SK-N-SH (cell line): ENCODE data around the gene CIC.

ENCODE experiments used
- EP300 ChIP-seq, 2 experiments: IDR thresholded peaks; 2 replicates each; pipeline versions ENCODE4 v1.4.0 to v1.6.1; 2012; ENCODE audit warnings: borderline replicate concordance in 1 of 2, low read depth in 1 of 2, low read length in 1 of 2
- EZH2phosphoT487 ChIP-seq: fragments of 200-600 bp; sonication (generic); IDR thresholded peaks from 2 replicates; pipeline ENCODE4 v1.6.1; 2017; ENCODE audit warnings: low read depth, mixed run types, mild to moderate bottlenecking, antibody characterized with exemption, moderate library complexity, borderline replicate concordance
- GATA2 ChIP-seq: sonication (generic); formaldehyde crosslinking; IDR thresholded peaks from 2 replicates; pipeline ENCODE4 v1.5.0; 2020; ENCODE audit warnings: mild to moderate bottlenecking, missing genetic modification reagents
- MXI1 ChIP-seq: IDR thresholded peaks from 2 replicates; pipeline ENCODE4 v1.6.1; 2012; ENCODE audit warnings: mild to moderate bottlenecking, low read depth, low read length, improper control_type of control experiment
- POLR2AphosphoS5 ChIP-seq: IDR thresholded peaks from 2 replicates; pipeline ENCODE4 v1.6.1; 2012; ENCODE audit warnings: low read depth, low read length
- RAD21 ChIP-seq: IDR thresholded peaks from 2 replicates; pipeline ENCODE4 v1.6.1; 2012; ENCODE audit warnings: mild to moderate bottlenecking, low read length
- RCOR1 ChIP-seq: fragments of 150-350 bp; IDR thresholded peaks from 2 replicates; pipeline ENCODE4 v1.6.1; 2017; ENCODE audit warnings: antibody characterized with exemption, low read length
- RFX5 ChIP-seq: IDR thresholded peaks from 2 replicates; pipeline ENCODE4 v1.6.1; 2012; ENCODE audit warnings: mild to moderate bottlenecking, improper control_type of control experiment, low read length
- TF ChIP-seq, protein P1 (sequence below): fragments of 200-600 bp; sonication (generic); IDR thresholded peaks from 2 replicates; pipeline ENCODE4 v1.6.1; 2017; ENCODE audit warnings: antibody characterized with exemption, mild to moderate bottlenecking, moderate library complexity
- TF ChIP-seq, protein P2 (sequence below): IDR thresholded peaks from 2 replicates; pipeline ENCODE4 v1.6.1; 2012; ENCODE audit warnings: mild to moderate bottlenecking, low read depth, low read length, moderate library complexity

DNA sequence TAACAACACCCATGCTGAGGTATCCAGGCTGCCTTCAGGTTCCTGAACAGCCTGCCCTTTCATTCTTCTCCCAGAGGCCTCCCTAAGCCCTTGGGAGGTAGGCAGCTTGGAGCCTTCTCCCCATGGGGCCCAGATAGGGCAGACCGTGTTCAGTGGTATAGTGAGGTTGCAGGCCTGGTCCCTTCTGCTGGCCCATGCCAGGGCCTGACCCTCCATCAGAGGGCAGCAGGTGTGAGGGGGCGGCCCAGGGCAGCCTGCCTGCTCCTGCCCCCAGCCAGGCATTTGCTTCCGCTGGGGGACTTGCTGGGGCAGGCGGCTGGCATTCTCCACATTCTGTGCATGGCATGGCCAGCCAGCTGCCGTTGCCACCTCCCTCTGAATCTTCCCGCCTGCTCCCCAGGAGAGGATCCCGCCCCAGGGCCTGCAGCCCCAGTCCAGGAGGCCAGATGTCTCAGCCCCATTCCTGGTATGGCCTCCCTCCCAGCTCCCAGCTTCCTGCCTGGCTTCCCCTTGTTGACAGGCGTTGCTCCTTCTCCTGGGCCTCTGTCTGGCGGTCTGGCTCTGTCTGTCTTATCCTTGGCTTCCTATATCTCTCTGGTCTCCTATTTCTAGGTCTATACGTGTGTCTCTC is 8.9 kb downstream of the CIC start:
- TF ChIP-seq EP300 (IDR thresholded peaks at IDR 0.05; ENCODE audit: borderline replicate concordance in 1 of 2, low read depth in 1 of 2, low read length in 1 of 2) (peak in 1 of 2 experiments; percentile 60; a peak in 2 of 4 replicates), MXI1 (peak; percentile 92), EZH2phosphoT487 (no peak), RCOR1 (peak; percentile 60; the same call in 1 of the 2 replicates), RFX5 (no peak), POLR2AphosphoS5 (peak; percentile 35; the same call in 1 of the 2 replicates), GATA2 (CRISPR knock-in tag) (no peak), RAD21 (no peak)
- TF ChIP-seq, protein P1, sequence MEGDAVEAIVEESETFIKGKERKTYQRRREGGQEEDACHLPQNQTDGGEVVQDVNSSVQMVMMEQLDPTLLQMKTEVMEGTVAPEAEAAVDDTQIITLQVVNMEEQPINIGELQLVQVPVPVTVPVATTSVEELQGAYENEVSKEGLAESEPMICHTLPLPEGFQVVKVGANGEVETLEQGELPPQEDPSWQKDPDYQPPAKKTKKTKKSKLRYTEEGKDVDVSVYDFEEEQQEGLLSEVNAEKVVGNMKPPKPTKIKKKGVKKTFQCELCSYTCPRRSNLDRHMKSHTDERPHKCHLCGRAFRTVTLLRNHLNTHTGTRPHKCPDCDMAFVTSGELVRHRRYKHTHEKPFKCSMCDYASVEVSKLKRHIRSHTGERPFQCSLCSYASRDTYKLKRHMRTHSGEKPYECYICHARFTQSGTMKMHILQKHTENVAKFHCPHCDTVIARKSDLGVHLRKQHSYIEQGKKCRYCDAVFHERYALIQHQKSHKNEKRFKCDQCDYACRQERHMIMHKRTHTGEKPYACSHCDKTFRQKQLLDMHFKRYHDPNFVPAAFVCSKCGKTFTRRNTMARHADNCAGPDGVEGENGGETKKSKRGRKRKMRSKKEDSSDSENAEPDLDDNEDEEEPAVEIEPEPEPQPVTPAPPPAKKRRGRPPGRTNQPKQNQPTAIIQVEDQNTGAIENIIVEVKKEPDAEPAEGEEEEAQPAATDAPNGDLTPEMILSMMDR = no peak
- TF ChIP-seq, protein P2, sequence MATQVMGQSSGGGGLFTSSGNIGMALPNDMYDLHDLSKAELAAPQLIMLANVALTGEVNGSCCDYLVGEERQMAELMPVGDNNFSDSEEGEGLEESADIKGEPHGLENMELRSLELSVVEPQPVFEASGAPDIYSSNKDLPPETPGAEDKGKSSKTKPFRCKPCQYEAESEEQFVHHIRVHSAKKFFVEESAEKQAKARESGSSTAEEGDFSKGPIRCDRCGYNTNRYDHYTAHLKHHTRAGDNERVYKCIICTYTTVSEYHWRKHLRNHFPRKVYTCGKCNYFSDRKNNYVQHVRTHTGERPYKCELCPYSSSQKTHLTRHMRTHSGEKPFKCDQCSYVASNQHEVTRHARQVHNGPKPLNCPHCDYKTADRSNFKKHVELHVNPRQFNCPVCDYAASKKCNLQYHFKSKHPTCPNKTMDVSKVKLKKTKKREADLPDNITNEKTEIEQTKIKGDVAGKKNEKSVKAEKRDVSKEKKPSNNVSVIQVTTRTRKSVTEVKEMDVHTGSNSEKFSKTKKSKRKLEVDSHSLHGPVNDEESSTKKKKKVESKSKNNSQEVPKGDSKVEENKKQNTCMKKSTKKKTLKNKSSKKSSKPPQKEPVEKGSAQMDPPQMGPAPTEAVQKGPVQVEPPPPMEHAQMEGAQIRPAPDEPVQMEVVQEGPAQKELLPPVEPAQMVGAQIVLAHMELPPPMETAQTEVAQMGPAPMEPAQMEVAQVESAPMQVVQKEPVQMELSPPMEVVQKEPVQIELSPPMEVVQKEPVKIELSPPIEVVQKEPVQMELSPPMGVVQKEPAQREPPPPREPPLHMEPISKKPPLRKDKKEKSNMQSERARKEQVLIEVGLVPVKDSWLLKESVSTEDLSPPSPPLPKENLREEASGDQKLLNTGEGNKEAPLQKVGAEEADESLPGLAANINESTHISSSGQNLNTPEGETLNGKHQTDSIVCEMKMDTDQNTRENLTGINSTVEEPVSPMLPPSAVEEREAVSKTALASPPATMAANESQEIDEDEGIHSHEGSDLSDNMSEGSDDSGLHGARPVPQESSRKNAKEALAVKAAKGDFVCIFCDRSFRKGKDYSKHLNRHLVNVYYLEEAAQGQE = no peak
